ENCODE data around the gene MEP1B. TPM values are rescaled to one million over a fixed set of nuclear protein-coding genes. Genes with fewer than 3 reads are reported as not detected.

The MEP1B gene
- polyA plus RNA-seq, 2 donors, result not detected

DNA sequence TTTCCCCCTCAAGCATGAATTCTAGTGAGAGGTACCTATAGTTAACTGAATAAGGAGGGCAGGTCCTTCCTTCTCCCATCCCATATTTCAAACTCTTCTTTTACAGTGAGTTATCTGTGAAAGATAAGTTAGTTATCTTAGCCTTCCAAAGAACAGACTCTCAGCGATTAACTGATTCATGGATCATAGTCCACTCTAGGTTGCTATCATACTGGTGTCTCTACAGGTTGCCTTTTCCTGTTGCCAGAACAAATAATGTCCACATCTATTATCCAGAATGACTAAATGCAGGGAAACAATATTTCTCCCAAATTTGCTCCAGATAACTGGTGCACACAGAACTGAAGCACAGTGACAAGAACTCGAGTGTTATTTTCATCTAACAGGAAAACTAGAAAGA is 68.3 kb downstream of the MEP1B start:
- Histone ChIP-seq H3K36me3 (ENCODE audit: control insufficient read depth in 2 of 2, insufficient read depth in 2 of 2, low read length in 1 of 2) (no peaks in the 10 kb centered on the region), H3K4me3 (ENCODE audit: low read depth in 1 of 2, low read length in 2 of 2) (no peak overlapping the region), H3K27ac (ENCODE audit: low read depth in 2 of 2, low read length in 1 of 2) (no peak overlapping the region), H3K27me3 (ENCODE audit: control insufficient read depth in 1 of 2, insufficient read depth in 2 of 2, low read length in 2 of 2) (no peaks in the 10 kb centered on the region), H3K4me1 (ENCODE audit: control insufficient read depth in 2 of 2, insufficient read depth in 2 of 2, low read length in 1 of 2) (no peaks in the 10 kb centered on the region), H3K9me3 (ENCODE audit: control insufficient read depth in 2 of 2, insufficient read depth in 1 of 2, low read depth in 1 of 2, low read length in 1 of 2) (no peaks in the 10 kb centered on the region)
- WGBS, 2 donors, result 72 to 80% methylated on average over 2 of the region's 2 CpGs

DNA sequence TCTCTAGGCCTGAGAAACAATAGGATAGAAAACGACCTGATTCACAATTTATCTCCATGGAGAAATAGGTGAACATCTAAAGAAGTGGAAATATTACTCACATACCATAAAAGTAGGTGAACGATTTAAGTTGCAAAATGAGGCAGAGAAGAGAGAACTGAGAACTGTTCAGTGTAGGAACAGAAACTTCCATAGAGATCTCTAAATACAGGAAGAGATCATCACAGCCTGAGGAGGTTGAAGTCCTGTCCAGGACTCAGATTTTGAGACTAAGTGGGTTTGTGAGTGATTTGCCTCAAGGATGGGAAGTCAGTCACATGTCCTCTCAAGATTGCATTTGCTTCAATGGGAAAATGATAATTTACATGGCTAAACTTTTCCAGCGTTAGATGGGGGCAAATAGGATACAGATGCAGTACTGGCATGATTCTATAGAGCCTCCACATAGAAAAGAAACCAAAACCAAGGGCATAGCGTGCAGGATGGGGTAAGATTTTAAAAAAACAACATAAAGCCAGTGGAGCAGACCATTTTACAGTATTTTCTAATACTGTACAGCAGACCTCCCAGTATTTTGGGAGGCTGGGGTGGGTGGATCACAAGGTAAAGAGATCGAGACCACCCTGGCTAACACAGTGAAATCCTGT is 68.8 kb downstream of the MEP1B start:
- Histone ChIP-seq H3K27me3 (ENCODE audit: control insufficient read depth in 1 of 2, insufficient read depth in 2 of 2, low read length in 2 of 2) (no peaks in the 10 kb centered on the region), H3K9me3 (ENCODE audit: control insufficient read depth in 2 of 2, insufficient read depth in 1 of 2, low read depth in 1 of 2, low read length in 1 of 2) (no peaks in the 10 kb centered on the region), H3K27ac (ENCODE audit: low read depth in 2 of 2, low read length in 1 of 2) (no peak overlapping the region), H3K4me3 (ENCODE audit: low read depth in 1 of 2, low read length in 2 of 2) (no peak overlapping the region), H3K4me1 (ENCODE audit: control insufficient read depth in 2 of 2, insufficient read depth in 2 of 2, low read length in 1 of 2) (no peaks in the 10 kb centered on the region), H3K36me3 (ENCODE audit: control insufficient read depth in 2 of 2, insufficient read depth in 2 of 2, low read length in 1 of 2) (no peaks in the 10 kb centered on the region)
- 67 to 73% methylated on average over 5 of the region's 5 CpGs for WGBS, 2 donors

DNA sequence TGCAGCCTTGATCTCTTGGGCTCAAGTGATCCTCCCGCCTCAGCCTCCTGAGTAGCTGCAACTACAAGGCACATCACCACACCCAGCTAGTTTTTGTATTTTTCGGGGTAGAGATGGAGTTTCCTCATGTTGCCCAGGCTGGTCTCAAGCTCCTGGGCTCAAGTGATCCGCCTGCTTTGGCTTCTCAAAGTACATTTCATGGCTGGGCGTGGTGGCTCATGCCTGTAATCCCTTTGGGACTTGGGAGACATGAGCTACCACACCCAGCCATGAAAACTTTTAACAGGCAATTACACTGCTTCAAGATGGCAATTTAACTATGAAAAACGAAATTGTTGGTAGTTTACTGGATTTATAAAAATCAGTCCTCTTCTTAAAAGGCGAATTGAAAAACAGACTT is 69.7 kb downstream of the MEP1B start:
- WGBS, 2 donors, result 74 to 82% methylated on average over 6 of the region's 6 CpGs

DNA sequence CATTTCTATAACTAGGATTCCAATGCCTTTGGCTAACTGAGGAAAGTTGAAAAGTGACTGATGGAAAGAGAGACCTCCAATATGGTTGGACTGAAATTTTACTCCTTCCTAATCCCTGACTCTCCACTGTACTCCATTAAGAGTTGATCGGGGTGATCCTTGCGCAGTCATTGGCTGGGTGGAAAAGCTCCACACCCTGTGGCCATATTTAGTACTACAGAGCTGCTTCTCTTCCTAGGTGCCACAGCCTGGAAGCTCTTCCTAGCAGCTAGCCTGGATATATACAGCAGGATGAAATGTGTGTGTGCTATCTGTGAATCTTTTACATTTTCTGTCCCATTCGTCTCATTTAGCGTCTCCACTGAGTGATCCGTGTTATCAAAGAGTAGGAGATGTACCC is 71.2 kb downstream of the MEP1B start:
- WGBS, 2 donors, result 97 to 98% methylated on average over 5 of the region's 5 CpGs
- H3K36me3 ChIP-seq (ENCODE audit: control insufficient read depth in 2 of 2, insufficient read depth in 2 of 2, low read length in 1 of 2), result no peaks in the 10 kb centered on the region
- no peak overlapping the region for H3K4me3 ChIP-seq (ENCODE audit: low read depth in 1 of 2, low read length in 2 of 2)
- no peaks in the 10 kb centered on the region for H3K4me1 ChIP-seq (ENCODE audit: control insufficient read depth in 2 of 2, insufficient read depth in 2 of 2, low read length in 1 of 2)
- no peak overlapping the region for H3K27ac ChIP-seq (ENCODE audit: low read depth in 2 of 2, low read length in 1 of 2)
- H3K27me3 ChIP-seq (ENCODE audit: control insufficient read depth in 1 of 2, insufficient read depth in 2 of 2, low read length in 2 of 2), result no peaks in the 10 kb centered on the region
- H3K9me3 ChIP-seq (ENCODE audit: control insufficient read depth in 2 of 2, insufficient read depth in 1 of 2, low read depth in 1 of 2, low read length in 1 of 2), result no peaks in the 10 kb centered on the region

More for the DNA sequence above, 69.7 kb downstream of the MEP1B start:
- H3K27me3 ChIP-seq (ENCODE audit: control insufficient read depth in 1 of 2, insufficient read depth in 2 of 2, low read length in 2 of 2), result no peaks in the 10 kb centered on the region
- H3K4me3 ChIP-seq (ENCODE audit: low read depth in 1 of 2, low read length in 2 of 2), result no peak overlapping the region
- H3K27ac ChIP-seq (ENCODE audit: low read depth in 2 of 2, low read length in 1 of 2), result no peak overlapping the region
- no peaks in the 10 kb centered on the region for H3K36me3 ChIP-seq (ENCODE audit: control insufficient read depth in 2 of 2, insufficient read depth in 2 of 2, low read length in 1 of 2)
- H3K4me1 ChIP-seq (ENCODE audit: control insufficient read depth in 2 of 2, insufficient read depth in 2 of 2, low read length in 1 of 2), result no peaks in the 10 kb centered on the region
- no peaks in the 10 kb centered on the region for H3K9me3 ChIP-seq (ENCODE audit: control insufficient read depth in 2 of 2, insufficient read depth in 1 of 2, low read depth in 1 of 2, low read length in 1 of 2)

DNA sequence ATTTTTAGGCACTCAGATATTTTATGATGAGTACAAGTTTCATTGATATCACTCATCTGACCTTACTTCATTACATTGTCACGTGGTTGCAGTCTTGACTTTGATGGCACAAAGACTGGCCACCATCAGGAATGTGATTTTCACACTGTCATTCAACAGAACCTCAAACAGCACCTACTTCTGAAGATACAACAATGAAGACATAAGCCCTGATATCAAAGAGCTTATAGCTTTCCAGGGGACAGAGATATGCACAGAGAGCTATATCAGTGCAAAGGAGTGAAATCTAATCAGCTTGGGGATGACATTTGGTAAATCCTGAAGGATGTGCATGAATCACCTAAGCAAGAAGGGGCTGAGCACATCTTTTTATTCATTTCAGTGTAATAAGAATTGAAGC is 72.3 kb downstream of the MEP1B start:
- 74 to 86% methylated on average over 1 of the region's 1 CpG for WGBS, 2 donors
- no peak overlapping the region for H3K27ac ChIP-seq (ENCODE audit: low read depth in 2 of 2, low read length in 1 of 2)
- H3K36me3 ChIP-seq (ENCODE audit: control insufficient read depth in 2 of 2, insufficient read depth in 2 of 2, low read length in 1 of 2), result no peaks in the 10 kb centered on the region
- no peak overlapping the region for H3K4me3 ChIP-seq (ENCODE audit: low read depth in 1 of 2, low read length in 2 of 2)
- no peaks in the 10 kb centered on the region for H3K27me3 ChIP-seq (ENCODE audit: control insufficient read depth in 1 of 2, insufficient read depth in 2 of 2, low read length in 2 of 2)
- no peaks in the 10 kb centered on the region for H3K4me1 ChIP-seq (ENCODE audit: control insufficient read depth in 2 of 2, insufficient read depth in 2 of 2, low read length in 1 of 2)
- H3K9me3 ChIP-seq (ENCODE audit: control insufficient read depth in 2 of 2, insufficient read depth in 1 of 2, low read depth in 1 of 2, low read length in 1 of 2), result no peaks in the 10 kb centered on the region

DNA sequence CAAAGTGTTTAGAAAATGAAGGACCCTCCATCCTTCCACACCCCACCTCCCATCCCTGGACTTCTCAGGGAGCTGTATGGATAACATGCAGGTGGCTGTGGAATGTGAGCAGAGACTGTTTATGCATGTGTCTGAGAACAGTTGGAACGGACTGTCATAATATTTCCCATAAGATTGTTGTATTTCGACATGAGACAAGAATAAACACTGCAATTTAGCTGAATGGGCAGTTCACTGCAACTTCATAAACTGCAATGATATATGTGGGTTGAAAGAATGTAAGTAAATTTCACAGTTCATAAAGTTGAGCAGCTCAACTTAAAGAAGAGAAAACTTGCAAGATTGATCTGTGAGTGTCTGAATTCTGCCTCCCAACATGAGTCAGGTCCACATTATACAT is 74.6 kb downstream of the MEP1B start:
- H3K27ac ChIP-seq (ENCODE audit: low read depth in 2 of 2, low read length in 1 of 2), result no peak overlapping the region
- no peak overlapping the region for H3K4me3 ChIP-seq (ENCODE audit: low read depth in 1 of 2, low read length in 2 of 2)
- no peaks in the 10 kb centered on the region for H3K9me3 ChIP-seq (ENCODE audit: control insufficient read depth in 2 of 2, insufficient read depth in 1 of 2, low read depth in 1 of 2, low read length in 1 of 2)
- 76 to 77% methylated on average over 2 of the region's 2 CpGs for WGBS, 2 donors
- H3K4me1 ChIP-seq (ENCODE audit: control insufficient read depth in 2 of 2, insufficient read depth in 2 of 2, low read length in 1 of 2), result no peaks in the 10 kb centered on the region
- peaks cover 3 to 7% of the 10 kb centered on the region in 2 donors for H3K36me3 ChIP-seq (ENCODE audit: control insufficient read depth in 2 of 2, insufficient read depth in 2 of 2, low read length in 1 of 2)
- no peaks in the 10 kb centered on the region for H3K27me3 ChIP-seq (ENCODE audit: control insufficient read depth in 1 of 2, insufficient read depth in 2 of 2, low read length in 2 of 2)

DNA sequence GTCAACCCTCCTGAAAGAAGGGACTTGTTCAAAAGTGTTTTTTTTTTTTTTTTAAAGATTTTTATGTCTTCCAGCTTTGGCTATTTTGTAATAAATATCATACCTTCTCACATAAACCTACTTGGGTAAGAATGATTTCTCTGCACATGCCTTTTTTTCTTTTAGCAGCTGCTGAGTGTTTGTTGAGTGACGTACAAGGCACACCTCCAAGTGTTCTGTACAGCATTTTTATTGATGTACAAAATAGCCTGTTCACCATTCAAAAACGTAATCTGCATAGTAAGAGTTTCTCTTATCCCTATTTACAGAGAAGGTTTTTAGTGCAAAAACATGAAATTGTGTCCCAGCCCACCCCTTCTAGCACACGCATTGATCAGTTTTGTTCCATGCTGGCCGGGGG is 77.6 kb downstream of the MEP1B start:
- WGBS, 2 donors, result 89 to 91% methylated on average over 4 of the region's 4 CpGs
- H3K27me3 ChIP-seq (ENCODE audit: control insufficient read depth in 1 of 2, insufficient read depth in 2 of 2, low read length in 2 of 2), result no peaks in the 10 kb centered on the region

More for the DNA sequence above, 77.6 kb downstream of the MEP1B start:
- no peaks in the 10 kb centered on the region for H3K9me3 ChIP-seq (ENCODE audit: control insufficient read depth in 2 of 2, insufficient read depth in 1 of 2, low read depth in 1 of 2, low read length in 1 of 2)
- H3K4me3 ChIP-seq (ENCODE audit: low read depth in 1 of 2, low read length in 2 of 2), result no peak overlapping the region
- H3K4me1 ChIP-seq (ENCODE audit: control insufficient read depth in 2 of 2, insufficient read depth in 2 of 2, low read length in 1 of 2), result no peaks in the 10 kb centered on the region
- peaks cover 3 to 11% of the 10 kb centered on the region in 2 donors for H3K36me3 ChIP-seq (ENCODE audit: control insufficient read depth in 2 of 2, insufficient read depth in 2 of 2, low read length in 1 of 2)
- no peak overlapping the region for H3K27ac ChIP-seq (ENCODE audit: low read depth in 2 of 2, low read length in 1 of 2)

Other genes with a start within 250 kb of the MEP1B start
- 10 to 100 TPM; 16.3 to 20.9 TPM for gene TRAPPC8, start 246.9 kb upstream of the MEP1B start, polyA plus RNA-seq
- 1 to 10 TPM; 1.2 TPM for gene RNF125, start 171.2 kb upstream of the MEP1B start, polyA plus RNA-seq
- gene RNF138, start 98.2 kb upstream of the MEP1B start, polyA plus RNA-seq, result 10 to 100 TPM in 1 of 2 donors, 1 to 10 TPM in 1; 7.4 to 11.9 TPM